LNCaP clone FGC (cell line): Measurements from ENCODE around the gene USP33.

Experiments
- DNase-seq: peaks from one replicate; pipeline ENCODE4 v3.0.0-alpha.2; 2011; ENCODE audit warnings: low read depth
- H3K4me3 ChIP-seq: 2 replicates; pipeline ENCODE4 v1.5.1; 2011; ENCODE audit warnings: mild to moderate bottlenecking, low read depth, low read length, control low read depth
- CTCF ChIP-seq: IDR thresholded peaks from 2 replicates; pipeline ENCODE4 v1.5.1; 2012; ENCODE audit warnings: mild to moderate bottlenecking; ENCODE audit not compliant: control insufficient read depth, insufficient read depth; ENCODE audit errors: extremely low read depth

Gene USP33

GRCh38 chr1:77783141-77783540 lies 23.5 kb upstream of the USP33 start:
- H3K4me3 ChIP-seq = peak overlapping the region; percentile 5; the same call in 1 of the 2 replicates
- TF ChIP-seq CTCF = no peak
- DNase-seq = peak; percentile 50

- no peak for TF ChIP-seq CTCF
- no peak overlapping the region for H3K4me3 ChIP-seq
Observed at GRCh38 chr1:77781683-77782082, 22.0 kb upstream of the USP33 start.

GRCh38 chr1:77779529-77780281 lies 20.1 kb upstream of the USP33 start, which contains the start of gene MIGA1:
TSS of gene MIGA1 (plus strand) at chr1:77779649. CDS start at chr1:77783253, 3,604 bp downstream.
- DNase-seq = peak; percentile 93

More at GRCh38 chr1:77781683-77782082, 22.0 kb upstream of the USP33 start:
- DNase-seq = no peak

GRCh38 chr1:77776007-77776700 lies 16.5 kb upstream of the USP33 start:
- DNase-seq = no peak
- H3K4me3 ChIP-seq = no peak overlapping the region
- TF ChIP-seq CTCF = no peak

More at GRCh38 chr1:77779529-77780281, 20.1 kb upstream of the USP33 start, which contains the start of gene MIGA1:
- no peak for TF ChIP-seq CTCF
- peak within 1 kb of the TSS; percentile 94 for H3K4me3 ChIP-seq

GRCh38 chr1:77768006-77768405 lies 8.4 kb upstream of the USP33 start:
- DNase-seq = no peak
- TF ChIP-seq CTCF = no peak
- no peak overlapping the region for H3K4me3 ChIP-seq

GRCh38 chr1:77762072-77762476 lies 2.4 kb upstream of the USP33 start:
- no peak overlapping the region for H3K4me3 ChIP-seq
- DNase-seq = no peak
- TF ChIP-seq CTCF = no peak
